Measurements from ENCODE around the gene PTPRN2. TPM values are rescaled to one million over a fixed set of nuclear protein-coding genes. Genes with fewer than 3 reads are reported as not detected.

Gene PTPRN2
- polyA plus RNA-seq, 4 donors, result 1.6 to 11.7 (median 4.0) TPM

DNA sequence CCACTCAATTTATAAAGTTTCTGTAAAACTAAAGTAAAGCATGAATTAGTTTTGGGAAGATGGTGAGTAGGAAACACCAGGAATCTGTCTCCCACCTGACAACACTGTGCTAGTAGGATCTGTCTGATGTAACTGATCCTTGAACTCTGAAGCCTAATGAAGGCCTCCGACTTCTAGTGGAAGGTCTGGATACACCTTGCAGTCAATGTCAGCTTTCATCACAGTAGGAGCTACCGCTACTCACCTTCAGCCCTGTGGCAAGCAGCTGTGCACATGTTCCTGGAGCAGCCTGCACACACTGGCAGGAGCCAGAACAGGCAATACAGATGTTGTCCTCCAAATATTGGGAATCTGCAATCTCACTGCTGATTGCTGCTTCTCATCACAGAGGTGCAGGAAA lies 471.4 kb downstream of the PTPRN2 start:
- Histone ChIP-seq H3K4me3 (ENCODE audit: low read depth in 1 of 3, low read length in 3 of 3) (no peak overlapping the region), H3K9me3 (ENCODE audit: control insufficient read depth in 2 of 2, insufficient read depth in 1 of 2, low read depth in 1 of 2, low read length in 1 of 2) (peaks cover 0 to 61% of the 10 kb centered on the region in 2 donors), H3K36me3 (ENCODE audit: control insufficient read depth in 3 of 3, insufficient read depth in 2 of 3, low read depth in 1 of 3, low read length in 3 of 3) (no peaks in the 10 kb centered on the region), H3K27ac (ENCODE audit: low read depth in 1 of 3, low read length in 2 of 3) (no peak overlapping the region), H3K27me3 (ENCODE audit: control insufficient read depth in 3 of 3, insufficient read depth in 3 of 3, low read length in 3 of 3) (no peaks in the 10 kb centered on the region), H3K4me1 (ENCODE audit: control insufficient read depth in 3 of 3, insufficient read depth in 2 of 3, low read depth in 1 of 3, low read length in 2 of 3) (no peaks in the 10 kb centered on the region)
- FAIRE-seq (no peak), DNase-seq (no peak)
- 84 to 96% (median 85%) methylated on average over 2 of the region's 2 CpGs for WGBS, 3 donors

DNA sequence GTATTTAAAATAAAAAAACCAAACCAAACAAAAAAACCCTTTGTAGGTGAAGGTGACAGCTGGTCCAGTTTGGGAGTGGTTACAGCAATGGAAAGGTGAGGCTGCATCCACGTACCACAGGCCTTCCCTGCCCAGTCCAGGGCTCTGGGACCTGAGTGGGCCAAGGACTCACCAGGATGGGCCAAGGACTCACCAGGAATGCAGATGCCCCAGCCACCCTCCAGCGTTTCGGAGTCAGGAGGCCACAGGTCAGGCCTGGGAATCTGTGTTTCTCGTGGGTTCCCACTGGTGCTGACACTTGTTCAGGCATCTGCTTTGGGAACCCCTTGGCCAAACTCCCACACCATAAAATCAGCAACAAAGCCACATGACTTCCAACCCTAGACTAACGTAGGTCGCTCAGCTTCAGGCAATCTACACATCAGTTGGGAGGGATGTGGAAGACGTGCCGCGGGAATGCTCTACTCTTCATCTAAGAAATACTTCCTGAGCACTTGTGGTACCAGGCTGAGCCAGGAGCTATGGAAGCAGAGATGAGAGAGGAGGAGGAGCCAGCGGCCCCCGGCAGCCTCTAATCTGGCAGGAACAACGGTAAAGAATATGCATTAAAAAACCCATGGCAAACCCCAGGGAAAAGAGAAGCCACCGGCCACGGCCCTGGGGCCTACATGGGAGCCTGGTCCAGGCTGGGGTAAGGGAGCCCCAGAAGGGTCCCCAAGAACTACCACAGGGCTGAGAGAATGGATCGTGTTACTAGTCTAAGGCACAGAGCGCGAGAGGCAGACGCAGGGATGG lies 473.4 kb downstream of the PTPRN2 start:
- H3K9me3 ChIP-seq (ENCODE audit: control insufficient read depth in 2 of 2, insufficient read depth in 1 of 2, low read depth in 1 of 2, low read length in 1 of 2), result peaks cover 0 to 65% of the 10 kb centered on the region in 2 donors
- FAIRE-seq (no peak), DNase-seq (no peak)
- H3K4me1 ChIP-seq (ENCODE audit: control insufficient read depth in 3 of 3, insufficient read depth in 2 of 3, low read depth in 1 of 3, low read length in 2 of 3), result no peaks in the 10 kb centered on the region
- H3K36me3 ChIP-seq (ENCODE audit: control insufficient read depth in 3 of 3, insufficient read depth in 2 of 3, low read depth in 1 of 3, low read length in 3 of 3), result no peaks in the 10 kb centered on the region
- 86 to 91% (median 89%) methylated on average over 18 of the region's 18 CpGs for WGBS, 3 donors
- no peak overlapping the region for H3K27ac ChIP-seq (ENCODE audit: low read depth in 1 of 3, low read length in 2 of 3)
- H3K27me3 ChIP-seq (ENCODE audit: control insufficient read depth in 3 of 3, insufficient read depth in 3 of 3, low read length in 3 of 3), result no peaks in the 10 kb centered on the region
- no peak overlapping the region for H3K4me3 ChIP-seq (ENCODE audit: low read depth in 1 of 3, low read length in 3 of 3)

DNA sequence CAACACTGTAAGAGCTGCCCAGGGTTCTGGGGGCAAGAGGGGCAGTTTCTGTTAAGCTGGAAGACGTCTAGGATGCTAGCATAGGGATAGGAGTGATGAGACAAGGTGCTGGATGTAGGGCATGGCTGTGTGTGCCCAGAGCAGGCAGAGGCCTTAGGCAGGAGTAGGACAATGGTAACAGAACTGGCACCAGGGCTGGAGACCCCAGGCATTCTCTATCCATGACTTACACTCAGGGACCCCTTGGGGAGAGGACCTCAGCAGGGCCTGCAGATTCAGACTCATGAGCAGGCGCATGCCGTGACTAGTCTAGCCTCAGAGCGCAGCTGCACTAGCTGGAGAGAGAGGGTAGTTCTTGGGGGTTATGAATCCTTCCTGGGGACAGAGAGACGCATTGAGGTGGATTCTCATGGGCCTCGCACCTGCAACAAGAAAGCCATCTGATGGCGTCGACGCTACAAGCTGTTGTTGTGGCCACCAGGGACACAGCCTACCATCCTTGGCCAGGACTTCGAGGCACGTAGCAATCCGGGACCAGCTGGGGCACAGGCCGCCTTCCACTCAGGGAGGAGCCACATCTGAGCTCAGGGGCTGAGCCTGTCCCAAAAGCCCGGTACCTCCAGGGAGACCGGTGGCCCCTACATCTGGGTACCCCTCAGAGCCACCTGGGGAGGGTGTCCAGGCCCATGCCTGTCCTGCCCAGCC lies 474.1 kb downstream of the PTPRN2 start:
- no peak for FAIRE-seq
- no peak overlapping the region for H3K4me3 ChIP-seq (ENCODE audit: low read depth in 1 of 3, low read length in 3 of 3)
- DNase-seq, result no peak
- 91 to 94% (median 91%) methylated on average over 15 of the region's 15 CpGs for WGBS, 3 donors
- no peaks in the 10 kb centered on the region for H3K4me1 ChIP-seq (ENCODE audit: control insufficient read depth in 3 of 3, insufficient read depth in 2 of 3, low read depth in 1 of 3, low read length in 2 of 3)
- H3K9me3 ChIP-seq (ENCODE audit: control insufficient read depth in 2 of 2, insufficient read depth in 1 of 2, low read depth in 1 of 2, low read length in 1 of 2), result peaks cover 0 to 71% of the 10 kb centered on the region in 2 donors
- H3K27ac ChIP-seq (ENCODE audit: low read depth in 1 of 3, low read length in 2 of 3), result no peak overlapping the region
- no peaks in the 10 kb centered on the region for H3K27me3 ChIP-seq (ENCODE audit: control insufficient read depth in 3 of 3, insufficient read depth in 3 of 3, low read length in 3 of 3)
- no peaks in the 10 kb centered on the region for H3K36me3 ChIP-seq (ENCODE audit: control insufficient read depth in 3 of 3, insufficient read depth in 2 of 3, low read depth in 1 of 3, low read length in 3 of 3)

DNA sequence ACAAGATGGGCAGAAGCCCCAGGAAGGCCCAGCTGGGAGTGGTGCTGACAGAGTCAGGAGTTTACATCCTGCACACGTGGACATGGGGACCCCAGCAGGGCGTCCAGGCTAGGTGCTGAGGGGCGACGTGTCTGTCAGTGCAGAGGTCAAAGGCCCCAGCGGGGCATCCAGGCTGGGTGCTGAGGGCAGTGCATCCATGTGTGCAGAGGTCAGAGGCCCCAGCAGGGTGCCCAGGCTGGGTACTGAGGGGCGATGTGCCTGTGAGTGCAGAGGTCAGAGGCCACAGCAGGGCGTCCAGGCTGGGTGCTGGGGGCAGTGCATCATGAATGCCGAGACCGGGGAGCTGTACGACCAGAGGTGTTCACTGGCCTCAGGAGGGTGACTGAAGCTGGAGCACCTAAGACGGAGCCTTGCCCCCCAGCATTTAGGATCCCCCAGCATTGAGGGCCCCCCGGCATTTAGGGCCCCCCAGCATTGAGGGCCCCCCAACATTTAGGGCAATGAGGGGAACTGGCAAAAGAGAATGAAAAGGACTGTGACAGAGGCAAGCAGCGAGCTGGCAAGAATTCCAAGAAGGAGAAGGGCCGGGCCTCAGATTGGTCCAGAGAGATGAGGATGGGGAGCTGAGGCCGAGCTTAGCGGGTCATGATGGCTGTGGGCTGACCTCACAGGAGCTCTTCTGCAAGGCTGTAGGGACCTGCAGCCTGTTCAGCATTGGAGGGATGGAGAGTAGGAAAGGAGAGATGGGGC lies 474.9 kb downstream of the PTPRN2 start:
- WGBS, 3 donors, result 88 to 90% (median 90%) methylated on average over 16 of the region's 16 CpGs
- H3K4me3 ChIP-seq (ENCODE audit: low read depth in 1 of 3, low read length in 3 of 3), result no peak overlapping the region
- H3K9me3 ChIP-seq (ENCODE audit: control insufficient read depth in 2 of 2, insufficient read depth in 1 of 2, low read depth in 1 of 2, low read length in 1 of 2), result peaks cover 0 to 78% of the 10 kb centered on the region in 2 donors

DNA sequence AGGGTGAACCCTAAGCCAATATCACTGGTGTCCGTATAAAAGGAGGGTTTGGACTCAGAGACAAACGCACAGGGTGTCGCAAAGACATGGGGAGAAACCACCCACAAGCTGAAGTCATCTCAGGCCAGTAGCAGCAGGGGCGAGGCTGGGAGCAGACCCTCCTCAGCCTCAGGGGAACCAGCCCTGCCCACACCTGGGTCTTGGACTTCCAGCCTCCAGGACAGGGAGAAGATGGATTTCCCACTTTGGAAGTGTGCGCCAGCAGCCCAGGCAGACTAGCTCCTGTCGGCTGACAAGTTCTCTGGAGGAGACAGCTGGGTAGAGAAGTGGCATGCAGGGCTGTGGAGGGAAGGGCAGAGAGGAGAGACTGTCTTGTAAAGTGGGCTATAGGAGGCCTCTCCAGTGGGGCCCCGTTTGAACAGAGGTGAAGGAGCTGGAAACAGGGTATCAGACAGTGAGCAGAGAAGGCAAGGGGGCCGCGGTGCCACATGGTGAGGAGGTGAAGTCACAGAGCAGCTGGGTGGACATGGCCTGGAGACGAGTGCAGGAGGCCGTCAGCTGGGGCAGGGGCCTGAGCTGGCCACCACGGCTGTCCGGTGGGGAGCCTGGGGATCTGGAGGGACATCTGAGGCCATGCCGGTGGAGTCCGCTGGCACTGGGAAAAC lies 475.6 kb downstream of the PTPRN2 start:
- no peak overlapping the region for H3K4me3 ChIP-seq (ENCODE audit: low read depth in 1 of 3, low read length in 3 of 3)
- H3K9me3 ChIP-seq (ENCODE audit: control insufficient read depth in 2 of 2, insufficient read depth in 1 of 2, low read depth in 1 of 2, low read length in 1 of 2), result peaks cover 0 to 83% of the 10 kb centered on the region in 2 donors
- no peak overlapping the region for H3K27ac ChIP-seq (ENCODE audit: low read depth in 1 of 3, low read length in 2 of 3)
- no peaks in the 10 kb centered on the region for H3K27me3 ChIP-seq (ENCODE audit: control insufficient read depth in 3 of 3, insufficient read depth in 3 of 3, low read length in 3 of 3)
- WGBS, 3 donors, result 88 to 92% (median 90%) methylated on average over 15 of the region's 15 CpGs
- FAIRE-seq (no peak), DNase-seq (no peak)
- no peaks in the 10 kb centered on the region for H3K36me3 ChIP-seq (ENCODE audit: control insufficient read depth in 3 of 3, insufficient read depth in 2 of 3, low read depth in 1 of 3, low read length in 3 of 3)
- no peaks in the 10 kb centered on the region for H3K4me1 ChIP-seq (ENCODE audit: control insufficient read depth in 3 of 3, insufficient read depth in 2 of 3, low read depth in 1 of 3, low read length in 2 of 3)

More for the DNA sequence above, 474.9 kb downstream of the PTPRN2 start:
- no peak overlapping the region for H3K27ac ChIP-seq (ENCODE audit: low read depth in 1 of 3, low read length in 2 of 3)
- no peaks in the 10 kb centered on the region for H3K4me1 ChIP-seq (ENCODE audit: control insufficient read depth in 3 of 3, insufficient read depth in 2 of 3, low read depth in 1 of 3, low read length in 2 of 3)
- no peak for DNase-seq
- FAIRE-seq, result no peak
- no peaks in the 10 kb centered on the region for H3K36me3 ChIP-seq (ENCODE audit: control insufficient read depth in 3 of 3, insufficient read depth in 2 of 3, low read depth in 1 of 3, low read length in 3 of 3)
- H3K27me3 ChIP-seq (ENCODE audit: control insufficient read depth in 3 of 3, insufficient read depth in 3 of 3, low read length in 3 of 3), result no peaks in the 10 kb centered on the region

DNA sequence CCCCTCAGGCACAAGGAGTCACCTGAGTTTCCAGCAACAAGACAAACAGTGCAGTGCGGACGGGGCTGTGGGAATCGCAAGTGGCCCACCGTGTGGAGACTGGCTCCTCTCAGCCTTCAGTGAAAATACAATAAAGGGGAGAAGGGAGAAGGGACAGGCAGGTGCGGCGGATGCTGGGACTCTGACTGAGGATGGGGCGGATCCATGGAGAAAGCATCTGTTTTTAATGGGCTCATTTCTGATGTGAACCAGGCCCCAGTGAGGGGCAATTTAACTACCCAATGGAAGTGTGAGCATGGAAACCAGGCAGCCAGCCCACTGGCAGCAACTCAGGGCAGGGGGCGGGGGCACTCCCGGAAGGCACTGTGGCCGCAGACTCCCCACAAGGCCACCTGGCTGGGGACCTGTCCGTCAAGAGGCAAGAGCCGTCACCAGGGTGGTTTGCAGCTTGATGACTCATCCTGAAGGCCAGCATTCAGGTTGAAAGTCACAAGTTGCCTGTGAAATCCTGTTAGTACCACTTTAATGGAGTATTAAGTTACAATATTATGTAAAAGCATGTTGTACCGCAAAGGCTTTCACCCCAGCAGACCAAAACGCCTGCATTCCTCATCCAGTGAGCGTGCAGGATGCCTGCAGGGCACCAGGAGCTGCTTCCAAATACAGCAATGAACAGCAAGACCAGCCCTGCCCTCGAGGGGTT lies 476.4 kb downstream of the PTPRN2 start:
- H3K4me1 ChIP-seq (ENCODE audit: control insufficient read depth in 3 of 3, insufficient read depth in 2 of 3, low read depth in 1 of 3, low read length in 2 of 3), result no peaks in the 10 kb centered on the region
- no peaks in the 10 kb centered on the region for H3K27me3 ChIP-seq (ENCODE audit: control insufficient read depth in 3 of 3, insufficient read depth in 3 of 3, low read length in 3 of 3)
- H3K36me3 ChIP-seq (ENCODE audit: control insufficient read depth in 3 of 3, insufficient read depth in 2 of 3, low read depth in 1 of 3, low read length in 3 of 3), result no peaks in the 10 kb centered on the region
- no peak overlapping the region for H3K4me3 ChIP-seq (ENCODE audit: low read depth in 1 of 3, low read length in 3 of 3)
- FAIRE-seq (no peak), DNase-seq (no peak)
- H3K27ac ChIP-seq (ENCODE audit: low read depth in 1 of 3, low read length in 2 of 3), result no peak overlapping the region
- WGBS, 3 donors, result 69 to 79% (median 71%) methylated on average over 16 of the region's 16 CpGs
- H3K9me3 ChIP-seq (ENCODE audit: control insufficient read depth in 2 of 2, insufficient read depth in 1 of 2, low read depth in 1 of 2, low read length in 1 of 2), result peaks cover 0 to 80% of the 10 kb centered on the region in 2 donors

DNA sequence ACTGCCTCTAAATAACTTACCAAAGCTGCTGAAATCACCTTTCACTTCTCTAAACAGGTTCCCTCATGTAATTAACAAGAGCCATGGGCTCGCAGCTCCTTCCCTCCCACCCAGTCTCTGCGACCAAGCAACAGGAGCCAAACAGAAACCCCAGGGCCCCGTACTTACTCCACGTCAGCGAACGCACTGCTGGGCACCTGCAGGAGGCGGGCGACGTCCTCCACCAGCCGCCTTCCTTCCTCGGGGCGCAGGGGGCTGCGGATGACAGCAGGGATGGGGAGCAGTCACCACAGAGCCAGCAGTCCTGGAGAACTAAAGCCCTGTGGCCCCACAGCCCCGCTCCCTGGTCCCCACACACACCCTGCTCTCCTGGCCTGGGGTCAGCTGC lies 477.0 kb downstream of the PTPRN2 start:
- H3K27ac ChIP-seq (ENCODE audit: low read depth in 1 of 3, low read length in 2 of 3), result no peak overlapping the region
- H3K9me3 ChIP-seq (ENCODE audit: control insufficient read depth in 2 of 2, insufficient read depth in 1 of 2, low read depth in 1 of 2, low read length in 1 of 2), result peaks cover 0 to 82% of the 10 kb centered on the region in 2 donors
- 90 to 98% (median 93%) methylated on average over 14 of the region's 14 CpGs for WGBS, 3 donors
- H3K4me1 ChIP-seq (ENCODE audit: control insufficient read depth in 3 of 3, insufficient read depth in 2 of 3, low read depth in 1 of 3, low read length in 2 of 3), result no peaks in the 10 kb centered on the region
- H3K27me3 ChIP-seq (ENCODE audit: control insufficient read depth in 3 of 3, insufficient read depth in 3 of 3, low read length in 3 of 3), result no peaks in the 10 kb centered on the region
- FAIRE-seq (no peak), DNase-seq (no peak)
- no peak overlapping the region for H3K4me3 ChIP-seq (ENCODE audit: low read depth in 1 of 3, low read length in 3 of 3)
- no peaks in the 10 kb centered on the region for H3K36me3 ChIP-seq (ENCODE audit: control insufficient read depth in 3 of 3, insufficient read depth in 2 of 3, low read depth in 1 of 3, low read length in 3 of 3)
